Right lobe of liver (tissue), 4 donors: ENCODE results near the gene ENC1.

Experiments
- CTCF ChIP-seq, 4 donors: fragments of 200-600 bp in 3 of 4; fragments of 450-650 bp in 1 of 4; IDR thresholded peaks; one replicate each; pipeline versions ENCODE4 v1.5.1 to v1.8.0; 2016 to 2022; ENCODE audit warnings: antibody characterized with exemption in 4 of 4, mild to moderate bottlenecking in 2 of 4
- POLR2A ChIP-seq: fragments of 450-650 bp; IDR thresholded peaks from one replicate; pipeline ENCODE4 v1.6.1; 2017; ENCODE audit warnings: antibody characterized with exemption, mild to moderate bottlenecking
- donor health status: DM: no; HTN: no; CAD: no.
- donor health status: DM: no; HTN: no; CAD: no.
- donor health status: DM: no; HTN: yes; CAD: no.

- TF ChIP-seq CTCF (IDR thresholded peaks at IDR 0.05), result peak in 1 of 4 donors; percentile 33
- no peak for TF ChIP-seq POLR2A
Measured at GRCh38 chr5:74639807-74640449, 600 bp downstream of the ENC1 start.
